ENCODE data around the gene GFPT2. TPM values are rescaled to one million over a fixed set of nuclear protein-coding genes. Genes with fewer than 3 reads are reported as not detected.

Gene GFPT2
- total and polyA plus RNA-seq, 4 donors: 10.0 to 29.1 (median 16.1) TPM

DNA sequence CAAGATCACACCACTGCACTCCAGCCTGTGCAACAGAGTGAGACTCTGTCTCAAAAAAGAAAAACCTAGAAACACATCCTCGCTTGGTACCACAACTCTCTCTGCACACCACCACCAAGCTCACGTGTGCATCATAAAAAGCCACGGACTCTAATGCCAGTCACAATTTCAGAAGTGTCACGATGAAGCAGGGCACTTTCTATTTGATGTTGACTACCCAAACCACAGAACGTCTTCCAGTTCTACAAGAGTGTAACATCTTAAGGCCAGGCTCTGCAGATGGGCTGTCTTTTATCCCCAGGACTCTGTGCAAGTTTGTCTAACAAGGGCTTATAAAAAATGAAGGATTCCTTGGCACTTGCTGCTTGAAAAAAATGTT, 22.9 kb downstream of the GFPT2 start:
- WGBS (ENCODE audit: insufficient coverage): 92% methylated on average over 2 of the region's 5 CpGs
- Histone ChIP-seq H3K27ac (ENCODE audit: low read depth, low read length) (no peak overlapping the region), H3K9me3 (ENCODE audit: control insufficient read depth, insufficient read depth, low read length) (no peaks in the 10 kb centered on the region), H3K4me1 (ENCODE audit: control insufficient read depth, insufficient read depth, low read length) (peaks cover 7% of the 10 kb centered on the region), H3K4me3 (ENCODE audit: low read depth, low read length) (no peak overlapping the region), H3K27me3 (ENCODE audit: control insufficient read depth, insufficient read depth, low read length) (no peaks in the 10 kb centered on the region), H3K36me3 (ENCODE audit: control insufficient read depth, insufficient read depth, low read length) (peaks cover 47% of the 10 kb centered on the region)
- no peak for DNase-seq (ENCODE audit: low read depth in 4 of 6, low spot score in 6 of 6)

DNA sequence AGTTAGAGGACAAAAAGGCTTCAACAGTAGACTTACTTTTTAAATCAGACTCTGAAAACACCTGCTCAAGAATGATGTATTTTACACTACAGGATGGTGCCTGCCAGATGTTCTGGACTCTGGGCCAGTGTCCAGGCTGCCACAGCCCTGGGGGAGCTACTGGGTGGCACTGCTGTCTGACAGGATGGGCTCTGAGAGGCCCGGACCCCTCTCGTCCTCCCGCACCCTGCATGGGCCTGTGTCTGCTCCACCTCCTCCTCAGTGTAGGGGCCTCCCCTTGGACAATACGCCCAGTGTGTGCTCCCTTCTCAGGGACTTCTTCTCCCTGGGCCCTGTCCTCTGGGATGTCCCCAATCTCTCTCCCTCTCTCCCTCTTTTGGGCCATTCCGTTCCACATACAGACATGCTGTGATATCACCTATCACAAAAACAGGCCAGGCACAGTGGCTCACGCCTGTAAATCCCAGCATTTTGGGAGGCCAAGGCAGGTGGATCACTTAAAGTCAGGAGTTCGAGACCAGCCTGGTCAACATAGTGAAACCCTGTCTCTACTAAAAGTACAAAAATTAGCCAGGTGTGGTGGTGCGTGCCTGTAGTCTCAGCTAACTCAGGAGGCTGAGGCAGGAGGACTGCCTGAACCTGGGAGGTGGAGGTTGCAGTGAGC, 23.4 kb downstream of the GFPT2 start:
- peaks cover 44% of the 10 kb centered on the region for H3K36me3 ChIP-seq (ENCODE audit: control insufficient read depth, insufficient read depth, low read length)
- peaks cover 9% of the 10 kb centered on the region for H3K4me1 ChIP-seq (ENCODE audit: control insufficient read depth, insufficient read depth, low read length)
- no peak for DNase-seq (ENCODE audit: low read depth in 4 of 6, low spot score in 6 of 6)
- H3K4me3 ChIP-seq (ENCODE audit: low read depth, low read length): no peak overlapping the region
- 93% methylated on average over 8 of the region's 8 CpGs for WGBS (ENCODE audit: insufficient coverage)
- no peaks in the 10 kb centered on the region for H3K9me3 ChIP-seq (ENCODE audit: control insufficient read depth, insufficient read depth, low read length)
- no peaks in the 10 kb centered on the region for H3K27me3 ChIP-seq (ENCODE audit: control insufficient read depth, insufficient read depth, low read length)
- no peak overlapping the region for H3K27ac ChIP-seq (ENCODE audit: low read depth, low read length)

DNA sequence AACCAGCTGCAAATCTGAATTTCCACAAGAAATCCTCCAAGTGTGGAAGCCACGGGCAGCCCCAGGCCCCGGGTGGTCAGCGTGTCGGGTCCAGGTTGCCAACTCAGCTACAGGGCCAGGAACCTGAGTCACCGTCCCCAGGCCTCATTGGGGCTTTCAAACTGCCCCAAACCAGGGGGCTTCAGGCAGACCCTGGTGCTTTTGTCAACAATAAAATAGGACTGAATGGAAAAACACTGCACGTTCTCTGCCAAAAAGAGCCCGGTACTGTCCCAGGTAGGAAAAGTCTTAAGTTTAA, 24.0 kb downstream of the GFPT2 start:
- Histone ChIP-seq H3K27ac (ENCODE audit: low read depth, low read length) (no peak overlapping the region), H3K27me3 (ENCODE audit: control insufficient read depth, insufficient read depth, low read length) (no peaks in the 10 kb centered on the region), H3K9me3 (ENCODE audit: control insufficient read depth, insufficient read depth, low read length) (no peaks in the 10 kb centered on the region), H3K4me1 (ENCODE audit: control insufficient read depth, insufficient read depth, low read length) (peaks cover 14% of the 10 kb centered on the region), H3K36me3 (ENCODE audit: control insufficient read depth, insufficient read depth, low read length) (peaks cover 37% of the 10 kb centered on the region), H3K4me3 (ENCODE audit: low read depth, low read length) (no peak overlapping the region)
- 94% methylated on average over 5 of the region's 7 CpGs for WGBS (ENCODE audit: insufficient coverage)
- no peak for DNase-seq (ENCODE audit: low read depth in 4 of 6, low spot score in 6 of 6)

DNA sequence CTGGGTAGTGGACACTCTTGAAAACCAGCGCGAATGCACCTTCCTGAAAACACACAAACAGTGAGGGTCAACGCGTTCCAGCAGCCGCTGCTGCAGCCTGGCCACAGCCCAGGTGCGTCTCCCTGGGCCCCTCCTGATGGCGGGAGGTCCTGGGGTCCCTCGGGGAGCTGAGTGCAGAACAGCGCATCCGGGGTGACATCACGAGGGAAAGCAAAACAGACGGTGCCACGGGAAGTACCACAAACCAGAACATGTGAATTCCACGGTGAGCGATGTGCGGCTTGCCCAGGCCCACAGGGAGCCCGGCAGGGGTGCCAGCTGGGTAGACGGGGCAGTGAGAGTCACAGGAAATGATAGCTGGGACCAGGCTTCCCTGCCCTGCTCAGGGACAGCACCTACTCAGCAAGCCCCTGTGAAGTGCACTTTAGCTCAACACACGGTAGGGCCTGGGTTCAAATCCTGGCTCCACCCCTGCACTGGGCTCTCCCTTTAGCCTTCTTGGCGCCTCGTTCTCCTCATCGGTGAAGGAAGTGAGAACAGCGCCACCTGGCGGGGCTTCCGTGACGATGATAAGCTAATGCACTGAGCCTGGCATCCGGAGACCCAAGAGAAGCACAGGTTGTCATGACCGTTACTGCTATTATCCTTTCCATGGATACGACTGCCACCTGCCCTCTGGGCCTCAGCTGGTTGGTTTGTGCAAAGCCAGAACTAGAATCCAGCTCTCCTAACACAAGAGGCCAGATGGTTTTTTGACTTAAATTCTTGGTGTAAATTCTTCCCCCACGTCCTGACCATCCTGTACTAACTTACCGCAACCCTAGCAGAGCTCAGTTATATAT, 24.6 kb downstream of the GFPT2 start:
- WGBS (ENCODE audit: insufficient coverage): 76% methylated on average over 30 of the region's 31 CpGs
- Histone ChIP-seq H3K4me1 (ENCODE audit: control insufficient read depth, insufficient read depth, low read length) (peaks cover 20% of the 10 kb centered on the region), H3K27me3 (ENCODE audit: control insufficient read depth, insufficient read depth, low read length) (no peaks in the 10 kb centered on the region), H3K27ac (ENCODE audit: low read depth, low read length) (no peak overlapping the region), H3K36me3 (ENCODE audit: control insufficient read depth, insufficient read depth, low read length) (peaks cover 33% of the 10 kb centered on the region), H3K9me3 (ENCODE audit: control insufficient read depth, insufficient read depth, low read length) (no peaks in the 10 kb centered on the region), H3K4me3 (ENCODE audit: low read depth, low read length) (no peak overlapping the region)
- peak in 2 of 6 donors; percentile 81 for DNase-seq (ENCODE audit: low read depth in 4 of 6, low spot score in 6 of 6)

DNA sequence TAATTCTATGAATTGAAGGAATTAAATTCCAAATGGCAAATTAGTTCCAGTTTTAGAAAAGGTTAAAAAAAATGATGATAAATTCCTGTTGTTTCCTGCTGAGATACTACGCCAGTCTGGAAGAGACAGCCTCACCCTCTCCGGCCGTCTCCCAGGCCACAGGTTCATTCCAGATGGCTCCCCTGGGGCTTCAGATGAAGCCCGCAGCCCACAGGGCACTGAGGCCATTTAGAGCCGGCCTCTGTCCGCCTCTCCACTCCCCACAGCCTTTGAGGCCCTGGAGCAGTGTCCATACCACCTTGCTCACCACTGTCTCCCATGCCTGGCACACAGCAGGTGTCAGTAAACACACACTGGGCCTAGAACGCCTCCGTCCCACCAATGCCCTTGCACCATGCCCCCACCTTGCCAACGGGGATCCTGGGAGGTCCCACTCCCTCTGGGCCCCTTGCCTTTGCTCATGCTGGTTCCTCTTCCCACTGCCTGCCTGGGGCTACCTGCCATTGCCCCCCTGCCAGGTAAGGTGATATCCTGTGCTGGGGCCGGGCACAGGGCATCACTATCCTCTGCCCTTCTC, 26.1 kb downstream of the GFPT2 start:
- no peak for DNase-seq (ENCODE audit: low read depth in 4 of 6, low spot score in 6 of 6)
- 80% methylated on average over 10 of the region's 10 CpGs for WGBS (ENCODE audit: insufficient coverage)
- Histone ChIP-seq H3K4me3 (ENCODE audit: low read depth, low read length) (no peak overlapping the region), H3K4me1 (ENCODE audit: control insufficient read depth, insufficient read depth, low read length) (peaks cover 25% of the 10 kb centered on the region), H3K27ac (ENCODE audit: low read depth, low read length) (no peak overlapping the region), H3K36me3 (ENCODE audit: control insufficient read depth, insufficient read depth, low read length) (peaks cover 33% of the 10 kb centered on the region), H3K27me3 (ENCODE audit: control insufficient read depth, insufficient read depth, low read length) (no peaks in the 10 kb centered on the region), H3K9me3 (ENCODE audit: control insufficient read depth, insufficient read depth, low read length) (no peaks in the 10 kb centered on the region)

DNA sequence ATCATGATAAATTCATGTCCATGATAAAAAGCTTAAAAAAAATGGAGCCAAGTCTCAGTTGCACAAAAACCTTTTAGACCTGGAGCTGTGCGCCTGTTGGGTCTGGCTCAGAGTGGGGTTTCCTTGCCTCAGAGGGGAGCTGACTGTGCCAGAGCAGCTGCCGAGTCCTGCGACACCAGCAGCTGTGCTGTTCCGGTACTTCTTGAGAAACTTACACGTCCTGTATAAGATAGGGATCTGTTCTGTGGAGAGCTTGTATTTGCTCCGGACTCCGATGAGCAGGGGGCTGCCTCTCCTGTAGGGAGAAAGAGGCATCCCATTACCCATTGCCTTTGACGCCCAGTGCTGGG, 28.6 kb downstream of the GFPT2 start:
- peaks cover 25% of the 10 kb centered on the region for H3K4me1 ChIP-seq (ENCODE audit: control insufficient read depth, insufficient read depth, low read length)
- peaks cover 40% of the 10 kb centered on the region for H3K36me3 ChIP-seq (ENCODE audit: control insufficient read depth, insufficient read depth, low read length)
- H3K27ac ChIP-seq (ENCODE audit: low read depth, low read length): peak overlapping the region; percentile 8
- H3K9me3 ChIP-seq (ENCODE audit: control insufficient read depth, insufficient read depth, low read length): no peaks in the 10 kb centered on the region
- WGBS (ENCODE audit: insufficient coverage): 36% methylated on average over 4 of the region's 8 CpGs
- DNase-seq (ENCODE audit: low read depth in 4 of 6, low spot score in 6 of 6): peak in 1 of 6 donors; percentile 15
- no peaks in the 10 kb centered on the region for H3K27me3 ChIP-seq (ENCODE audit: control insufficient read depth, insufficient read depth, low read length)
- H3K4me3 ChIP-seq (ENCODE audit: low read depth, low read length): no peak overlapping the region

DNA sequence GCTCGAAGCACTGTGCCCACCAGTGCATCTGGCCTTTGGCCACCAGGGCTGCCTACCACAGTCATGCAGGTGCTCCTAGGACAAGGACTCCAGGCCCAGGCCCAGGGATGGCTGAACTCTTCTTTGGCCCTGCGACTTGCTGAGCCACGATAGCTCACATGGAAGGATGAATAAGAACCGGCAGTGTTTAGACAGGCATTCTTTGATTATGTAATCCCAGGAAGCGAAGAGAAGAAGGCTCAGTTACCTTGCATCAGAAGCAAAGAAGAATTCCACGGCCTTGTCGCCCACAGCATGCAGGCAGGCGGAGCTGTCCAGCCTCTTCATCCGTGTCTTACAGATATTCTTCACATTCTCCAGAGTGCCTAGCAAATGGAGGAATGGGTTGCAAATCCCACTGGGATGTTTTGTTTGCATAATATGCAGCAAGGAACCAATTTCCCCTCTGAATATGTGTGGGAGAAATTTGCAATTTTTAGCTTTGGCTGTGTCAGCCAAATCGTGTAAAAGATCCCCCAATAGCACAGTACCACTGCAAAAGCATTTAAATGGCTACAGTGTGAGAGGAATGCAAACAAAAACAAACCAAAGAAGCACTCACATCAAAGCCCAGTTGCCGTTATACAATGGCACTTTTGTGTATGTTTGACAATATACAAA, 29.1 kb downstream of the GFPT2 start:
- peaks cover 25% of the 10 kb centered on the region for H3K4me1 ChIP-seq (ENCODE audit: control insufficient read depth, insufficient read depth, low read length)
- no peaks in the 10 kb centered on the region for H3K9me3 ChIP-seq (ENCODE audit: control insufficient read depth, insufficient read depth, low read length)
- no peaks in the 10 kb centered on the region for H3K27me3 ChIP-seq (ENCODE audit: control insufficient read depth, insufficient read depth, low read length)
- 23% methylated on average over 5 of the region's 11 CpGs for WGBS (ENCODE audit: insufficient coverage)
- H3K36me3 ChIP-seq (ENCODE audit: control insufficient read depth, insufficient read depth, low read length): peaks cover 37% of the 10 kb centered on the region
- peak in 4 of 6 donors; percentile 9 to 69 (median 42) for DNase-seq (ENCODE audit: low read depth in 4 of 6, low spot score in 6 of 6)
- H3K4me3 ChIP-seq (ENCODE audit: low read depth, low read length): no peak overlapping the region
- H3K27ac ChIP-seq (ENCODE audit: low read depth, low read length): no peak overlapping the region

DNA sequence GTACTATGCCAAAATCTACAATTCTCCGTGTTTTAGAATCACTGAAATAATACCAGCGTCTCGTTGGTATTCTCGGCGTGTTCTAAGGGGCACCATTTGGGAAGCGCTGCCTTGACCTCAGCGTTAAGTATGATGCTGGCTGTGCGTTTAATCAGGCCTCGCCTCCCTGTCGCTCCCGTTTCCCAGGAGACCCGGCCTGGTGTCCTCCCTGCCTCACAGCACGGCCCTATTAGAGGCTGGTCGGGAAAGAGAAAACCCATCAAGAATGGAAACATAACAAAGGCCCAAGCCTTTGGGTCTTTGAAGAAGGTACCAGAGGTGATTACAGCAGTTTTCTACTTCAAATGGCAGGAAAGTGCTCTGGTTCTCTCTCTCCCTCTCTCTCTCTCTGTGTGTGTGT, 30.0 kb downstream of the GFPT2 start:
- H3K9me3 ChIP-seq (ENCODE audit: control insufficient read depth, insufficient read depth, low read length): no peaks in the 10 kb centered on the region
- H3K4me1 ChIP-seq (ENCODE audit: control insufficient read depth, insufficient read depth, low read length): peaks cover 25% of the 10 kb centered on the region
- DNase-seq (ENCODE audit: low read depth in 4 of 6, low spot score in 6 of 6): peak in 1 of 6 donors; percentile 66
- 52% methylated on average over 14 of the region's 14 CpGs for WGBS (ENCODE audit: insufficient coverage)
- H3K27ac ChIP-seq (ENCODE audit: low read depth, low read length): no peak overlapping the region
- no peak overlapping the region for H3K4me3 ChIP-seq (ENCODE audit: low read depth, low read length)
- H3K27me3 ChIP-seq (ENCODE audit: control insufficient read depth, insufficient read depth, low read length): no peaks in the 10 kb centered on the region
- H3K36me3 ChIP-seq (ENCODE audit: control insufficient read depth, insufficient read depth, low read length): peaks cover 35% of the 10 kb centered on the region

DNA sequence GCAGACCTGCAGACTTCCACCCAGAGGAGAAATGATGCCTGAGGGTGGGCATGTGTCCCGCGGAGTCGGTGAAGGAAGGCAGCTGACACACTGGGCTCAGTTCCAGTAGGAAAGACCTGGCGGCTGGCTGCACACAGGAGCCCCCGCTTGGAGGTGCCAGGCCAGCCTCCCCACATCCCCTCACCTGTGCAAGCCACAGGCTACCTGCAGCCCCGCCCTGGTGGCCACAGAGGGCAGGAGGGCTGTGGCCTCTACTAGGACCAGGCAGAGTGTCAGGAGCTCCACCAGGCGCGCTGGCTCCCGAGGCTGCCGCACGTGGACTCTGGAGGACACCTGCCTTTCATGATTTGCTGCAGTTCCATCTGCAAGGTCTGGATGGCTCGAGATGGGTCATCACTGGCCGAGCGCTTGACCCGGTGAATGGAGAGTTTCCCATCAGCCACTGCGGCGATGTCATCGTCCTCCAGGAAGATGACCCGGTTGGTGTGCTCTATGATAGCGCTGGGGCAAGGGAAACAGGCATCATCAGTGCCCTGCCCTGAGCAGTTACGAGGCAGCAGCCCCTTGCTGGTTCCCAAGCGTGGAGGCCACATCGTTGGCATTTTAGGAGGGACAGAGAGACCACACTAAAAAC, 34.6 kb downstream of the GFPT2 start:
- Histone ChIP-seq H3K4me1 (ENCODE audit: control insufficient read depth, insufficient read depth, low read length) (peaks cover 6% of the 10 kb centered on the region), H3K27ac (ENCODE audit: low read depth, low read length) (no peak overlapping the region), H3K36me3 (ENCODE audit: control insufficient read depth, insufficient read depth, low read length) (peaks cover 53% of the 10 kb centered on the region), H3K9me3 (ENCODE audit: control insufficient read depth, insufficient read depth, low read length) (no peaks in the 10 kb centered on the region), H3K27me3 (ENCODE audit: control insufficient read depth, insufficient read depth, low read length) (no peaks in the 10 kb centered on the region), H3K4me3 (ENCODE audit: low read depth, low read length) (no peak overlapping the region)
- WGBS (ENCODE audit: insufficient coverage): 92% methylated on average over 22 of the region's 23 CpGs
- DNase-seq (ENCODE audit: low read depth in 4 of 6, low spot score in 6 of 6): no peak
